Ishikawa (cell line): ENCODE results near the gene TMCO2.

Experiments
- CEBPB ChIP-seq: IDR thresholded peaks from 2 replicates; pipeline ENCODE4 v1.6.1; 2012
- CREB1 ChIP-seq: IDR thresholded peaks from 2 replicates; pipeline ENCODE4 v1.6.1; 2012; ENCODE audit warnings: low read depth
- EGR1 ChIP-seq: IDR thresholded peaks from 2 replicates; pipeline ENCODE4 v1.6.1; 2012
- EP300 ChIP-seq: IDR thresholded peaks from 2 replicates; pipeline ENCODE4 v1.6.1; 2012; ENCODE audit warnings: borderline replicate concordance
- FOXM1 ChIP-seq: IDR thresholded peaks from 2 replicates; pipeline ENCODE4 v1.6.1; 2012; ENCODE audit warnings: low read depth, borderline replicate concordance
- NFIC ChIP-seq: IDR thresholded peaks from 2 replicates; pipeline ENCODE4 v1.6.1; 2012
- RAD21 ChIP-seq: IDR thresholded peaks from 2 replicates; pipeline ENCODE4 v1.6.1; 2012; ENCODE audit warnings: low read depth
- REST ChIP-seq: IDR thresholded peaks from 2 replicates; pipeline ENCODE4 v1.6.1; 2012; ENCODE audit warnings: low read depth, mild to moderate bottlenecking
- TAF1 ChIP-seq: IDR thresholded peaks from 2 replicates; pipeline ENCODE4 v1.6.1; 2012; ENCODE audit warnings: low read depth, mild to moderate bottlenecking
- TCF12 ChIP-seq: IDR thresholded peaks from 2 replicates; pipeline ENCODE4 v1.6.1; 2012; ENCODE audit warnings: low read depth
- TEAD4 ChIP-seq: IDR thresholded peaks from 2 replicates; pipeline ENCODE4 v1.6.1; 2012
- USF1 ChIP-seq: IDR thresholded peaks from 2 replicates; pipeline ENCODE4 v1.6.1; 2012
- YY1 ChIP-seq: IDR thresholded peaks from 2 replicates; pipeline ENCODE4 v1.6.1; 2012; ENCODE audit warnings: low read depth
- ZBTB7A ChIP-seq: IDR thresholded peaks from 2 replicates; pipeline ENCODE4 v1.6.1; 2012; ENCODE audit warnings: low read depth
- TF ChIP-seq, protein P1 (sequence below): IDR thresholded peaks from 2 replicates; pipeline ENCODE4 v1.6.1; 2012

TMCO2 gene

GRCh38 chr1:40224040-40224439 is 23.7 kb upstream of the TMCO2 start:
- TF ChIP-seq CEBPB = no peak
- TF ChIP-seq EP300 = no peak
- TF ChIP-seq TAF1 = no peak
- no peak for TF ChIP-seq YY1
- TF ChIP-seq EGR1 = no peak
- TF ChIP-seq ZBTB7A = no peak

DNA sequence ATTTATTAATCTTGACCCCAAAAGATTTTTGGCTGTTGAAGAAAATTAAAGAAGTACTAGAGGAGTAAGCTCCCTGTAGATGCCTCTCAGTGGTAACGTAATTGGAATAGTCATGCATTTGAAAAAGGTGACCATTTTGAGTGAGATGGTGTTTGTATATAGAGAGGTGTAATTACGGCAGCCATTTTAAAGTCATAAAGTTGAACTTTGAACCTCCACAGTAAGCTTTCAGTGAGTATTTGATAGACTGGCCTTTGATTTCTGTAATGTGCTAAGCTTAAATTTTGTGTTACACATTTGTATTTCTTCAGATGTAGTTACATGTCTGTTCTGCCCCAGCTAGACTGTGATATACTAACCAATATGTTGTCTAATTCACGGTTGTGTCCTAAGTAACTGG is 21.5 kb upstream of the TMCO2 start:
- no peak for TF ChIP-seq RAD21
- no peak for TF ChIP-seq ZBTB7A
- no peak for TF ChIP-seq USF1
- no peak for TF ChIP-seq FOXM1
- TF ChIP-seq, protein P1, sequence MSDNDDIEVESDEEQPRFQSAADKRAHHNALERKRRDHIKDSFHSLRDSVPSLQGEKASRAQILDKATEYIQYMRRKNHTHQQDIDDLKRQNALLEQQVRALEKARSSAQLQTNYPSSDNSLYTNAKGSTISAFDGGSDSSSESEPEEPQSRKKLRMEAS = no peak
- no peak for TF ChIP-seq REST
- no peak for TF ChIP-seq CREB1

DNA sequence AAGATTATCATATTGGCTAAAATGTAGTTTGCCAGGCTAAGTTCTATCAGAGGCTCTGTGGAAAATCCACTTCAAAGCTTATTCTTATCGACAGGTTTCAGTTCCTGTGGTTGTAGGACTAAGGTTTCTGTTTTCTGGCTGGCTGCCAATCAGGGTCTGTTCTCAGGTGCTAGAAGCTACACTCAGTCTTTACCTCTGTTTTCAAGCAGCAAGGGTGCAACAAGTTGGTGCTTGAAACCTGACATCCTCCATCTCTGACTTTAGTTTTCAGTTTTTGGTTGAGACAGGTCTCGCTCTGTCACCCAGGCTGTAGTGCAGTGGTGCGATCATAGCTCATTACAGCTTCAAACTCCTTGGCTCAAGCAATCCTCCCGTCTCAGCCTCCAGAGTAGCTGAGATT is 15.3 kb upstream of the TMCO2 start:
- TF ChIP-seq NFIC (no peak), USF1 (no peak), CEBPB (no peak), EGR1 (no peak), ZBTB7A (no peak), EP300 (no peak), YY1 (no peak), RAD21 (no peak), CREB1 (no peak), TEAD4 (no peak), TCF12 (no peak), REST (no peak), TAF1 (no peak), FOXM1 (no peak)
- TF ChIP-seq, protein P1 = no peak

DNA sequence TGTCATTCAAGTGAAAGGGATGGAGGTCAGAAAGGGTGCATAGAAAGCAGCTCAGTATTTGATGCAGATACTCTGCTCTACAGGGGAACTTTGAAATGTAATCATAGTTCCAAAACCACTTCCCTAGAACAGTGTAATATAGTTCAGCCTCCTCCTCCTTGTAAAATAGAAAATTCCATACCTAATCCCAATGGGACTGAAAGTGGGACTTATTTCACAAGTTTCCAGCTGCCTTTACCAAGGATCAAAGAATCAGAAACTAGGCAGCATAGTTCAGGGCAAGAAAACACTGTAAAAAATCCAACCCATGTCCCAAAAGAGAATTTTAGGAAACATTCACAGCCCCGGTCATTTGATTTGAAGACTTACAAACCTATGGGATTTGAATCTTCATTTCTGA is 8.1 kb upstream of the TMCO2 start:
- TF ChIP-seq REST (no peak), CREB1 (no peak), CEBPB (no peak), EP300 (no peak), NFIC (no peak), YY1 (no peak), RAD21 (no peak), FOXM1 (no peak), USF1 (no peak), TAF1 (no peak), EGR1 (no peak), TCF12 (no peak), ZBTB7A (no peak), TEAD4 (no peak)
- TF ChIP-seq, protein P1 = no peak
